PC-3 (cell line): ENCODE data around the gene GPR22.

Experiments
- EZH2 ChIP-seq: fragments of 300-600 bp; sonication (generic); IDR thresholded peaks from one replicate; pipeline ENCODE4 v1.6.1; 2017; ENCODE audit warnings: antibody characterized with exemption, mild to moderate bottlenecking, low read length; ENCODE audit not compliant: unreplicated experiment
- EZH2phosphoT487 ChIP-seq: fragments of 300-600 bp; sonication (generic); IDR thresholded peaks from 2 replicates; pipeline ENCODE4 v1.6.1; 2018; ENCODE audit warnings: mild to moderate bottlenecking, antibody characterized with exemption, low read length, borderline replicate concordance
- TF ChIP-seq, protein P1 (sequence below): fragments of 300-600 bp; sonication (generic); conservative IDR thresholded peaks from 2 replicates; pipeline ENCODE4 v1.5.1; 2017; ENCODE audit warnings: antibody characterized with exemption, low read depth, mild to moderate bottlenecking, low read length

DNA sequence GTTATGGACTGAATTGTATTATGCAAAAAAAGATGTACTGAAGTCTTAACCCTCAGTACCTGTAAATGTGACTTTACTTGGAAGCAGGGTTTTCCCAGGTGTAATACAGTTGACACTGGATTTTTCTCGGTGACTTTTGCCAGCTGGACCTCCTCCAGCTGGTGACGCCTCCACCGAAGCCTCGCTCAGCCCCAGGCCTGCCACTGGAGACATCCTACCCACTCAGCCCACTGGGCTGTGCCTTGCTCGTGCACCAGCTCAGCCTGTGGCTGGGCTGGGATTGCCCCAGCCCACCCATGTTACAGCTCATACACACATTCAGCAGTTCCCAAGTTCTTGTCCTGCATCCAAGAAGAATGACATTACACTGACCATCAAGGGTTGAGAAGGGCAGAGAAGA, 42.4 kb upstream of the GPR22 start:
- TF ChIP-seq, protein P1, sequence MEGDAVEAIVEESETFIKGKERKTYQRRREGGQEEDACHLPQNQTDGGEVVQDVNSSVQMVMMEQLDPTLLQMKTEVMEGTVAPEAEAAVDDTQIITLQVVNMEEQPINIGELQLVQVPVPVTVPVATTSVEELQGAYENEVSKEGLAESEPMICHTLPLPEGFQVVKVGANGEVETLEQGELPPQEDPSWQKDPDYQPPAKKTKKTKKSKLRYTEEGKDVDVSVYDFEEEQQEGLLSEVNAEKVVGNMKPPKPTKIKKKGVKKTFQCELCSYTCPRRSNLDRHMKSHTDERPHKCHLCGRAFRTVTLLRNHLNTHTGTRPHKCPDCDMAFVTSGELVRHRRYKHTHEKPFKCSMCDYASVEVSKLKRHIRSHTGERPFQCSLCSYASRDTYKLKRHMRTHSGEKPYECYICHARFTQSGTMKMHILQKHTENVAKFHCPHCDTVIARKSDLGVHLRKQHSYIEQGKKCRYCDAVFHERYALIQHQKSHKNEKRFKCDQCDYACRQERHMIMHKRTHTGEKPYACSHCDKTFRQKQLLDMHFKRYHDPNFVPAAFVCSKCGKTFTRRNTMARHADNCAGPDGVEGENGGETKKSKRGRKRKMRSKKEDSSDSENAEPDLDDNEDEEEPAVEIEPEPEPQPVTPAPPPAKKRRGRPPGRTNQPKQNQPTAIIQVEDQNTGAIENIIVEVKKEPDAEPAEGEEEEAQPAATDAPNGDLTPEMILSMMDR = no peak
- TF ChIP-seq EZH2phosphoT487 = no peak
- TF ChIP-seq EZH2 = no peak
